A673 (cell line): ENCODE data around the gene PCID2. TPM values are rescaled to one million over a fixed set of nuclear protein-coding genes. Genes with fewer than 3 reads are reported as not detected.

ENCODE experiments used
- BruUV-seq: library from RNA; stranded (reverse); fragments of 400-500 nt; replicated peaks from 2 replicates; lab custom pipeline; 2021; lab: Mats Ljungman, UMichigan
- CTCF ChIA-PET: fragments of 300-600 bp; sonication (Branson Sonifier 250); formaldehyde crosslinking; loops from one replicate; lab custom pipeline; 2022; ENCODE audit warnings: antibody characterized with exemption; lab: Charles Lee
- POLR2A ChIA-PET: fragments of 300-600 bp; sonication (Branson Sonifier 250); formaldehyde crosslinking; loops from one replicate; lab custom pipeline; 2022; ENCODE audit warnings: antibody characterized with exemption; ENCODE audit not compliant: low non-redundant PET; lab: Charles Lee
- DNase-seq: peaks from one replicate; pipeline ENCODE4 v3.0.0-alpha.2; 2015; ENCODE audit warnings: low spot score
- H3K27ac ChIP-seq: fragments of 200-600 bp; sonication (generic); 2 replicates; pipeline ENCODE4 v1.5.1; 2016; ENCODE audit warnings: mixed run types, low read depth, mild to moderate bottlenecking, mixed read lengths, antibody characterized with exemption, low read length; ENCODE audit not compliant: poor library complexity, severe bottlenecking
- H3K27me3 ChIP-seq: fragments of 200-600 bp; sonication (generic); replicated peaks from 2 replicates; pipeline ENCODE4 v1.6.1; 2017; ENCODE audit warnings: mixed run types, low read depth, mild to moderate bottlenecking, mixed read lengths, antibody characterized with exemption, low read length; ENCODE audit not compliant: insufficient read depth, poor library complexity
- H3K36me3 ChIP-seq: fragments of 200-600 bp; sonication (generic); 2 replicates; pipeline ENCODE4 v1.6.1; 2016; ENCODE audit warnings: mixed run types, mild to moderate bottlenecking, mixed read lengths, antibody characterized with exemption, low read length; ENCODE audit not compliant: insufficient read depth, poor library complexity, severe bottlenecking
- H3K4me1 ChIP-seq: fragments of 200-600 bp; sonication (generic); 2 replicates; pipeline ENCODE4 v1.6.1; 2017; ENCODE audit warnings: mixed run types, mild to moderate bottlenecking, mixed read lengths, antibody characterized with exemption, low read length; ENCODE audit not compliant: insufficient read depth, poor library complexity, severe bottlenecking
- H3K4me3 ChIP-seq: fragments of 200-600 bp; sonication (generic); 2 replicates; pipeline ENCODE4 v1.5.1; 2016; ENCODE audit warnings: low read depth, mixed run types, mild to moderate bottlenecking, mixed read lengths, low read length; ENCODE audit not compliant: poor library complexity, severe bottlenecking
- H3K9me3 ChIP-seq: fragments of 200-600 bp; sonication (generic); 2 replicates; pipeline ENCODE4 v1.6.1; 2016; ENCODE audit warnings: mixed run types, low read depth, mild to moderate bottlenecking, mixed read lengths, antibody characterized with exemption, low read length; ENCODE audit not compliant: poor library complexity, severe bottlenecking
- EZH2 ChIP-seq: fragments of 200-600 bp; sonication (generic); IDR thresholded peaks from 2 replicates; pipeline ENCODE4 v1.6.1; 2017; ENCODE audit warnings: borderline replicate concordance, low read depth, mild to moderate bottlenecking, mixed read lengths, antibody characterized with exemption, low read length; ENCODE audit not compliant: poor library complexity, severe bottlenecking
- intact Hi-C: fragments of 100-400 bp; cut with micrococcal nuclease; formaldehyde crosslinking; loops from one replicate; pipeline ENCODE4 v1.10.0; 2022; ENCODE audit not compliant: unreplicated experiment
- total RNA-seq: library from RNA; stranded (reverse); gene quantifications from 2 replicates; pipeline ENCODE4 v1.2.3, GENCODE V29; 2021
- TF ChIP-seq, protein P1 (sequence below): fragments of 300-800, 200-600 bp; sonication (generic); conservative IDR thresholded peaks from 2 replicates; pipeline ENCODE4 v1.5.1; 2017; ENCODE audit warnings: low read depth, mild to moderate bottlenecking, antibody characterized with exemption, low read length, moderate library complexity, mixed read lengths

The PCID2 gene
- total RNA-seq, 1 experiment from 2014 or later: 67.5 TPM

GRCh38 chr13:113207890-113208420, 514 bp downstream of the PCID2 start:
- peaks cover 10% of the 10 kb centered on the region for H3K36me3 ChIP-seq
- intact Hi-C loops: no loop called here
- no TSS peak for BruUV-seq

DNA sequence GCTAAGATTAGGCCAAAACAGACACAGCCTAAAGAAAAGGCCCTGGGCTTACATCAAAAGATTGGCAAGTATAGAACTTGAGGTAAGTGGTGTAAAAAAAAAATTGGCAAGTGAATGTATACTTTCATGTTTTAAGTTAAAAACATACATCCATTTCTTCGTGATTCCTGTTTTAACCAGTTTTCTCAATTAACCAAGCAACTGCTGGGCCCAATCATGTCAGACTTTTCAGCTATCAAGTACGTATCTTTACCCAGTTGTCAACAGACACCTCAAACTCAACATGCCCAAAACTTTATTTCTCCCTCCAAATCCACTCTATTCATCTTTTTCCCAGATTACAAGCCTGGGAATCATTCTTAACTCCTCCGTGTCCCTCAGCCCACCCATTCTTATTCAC, 1.0 kb downstream of the PCID2 start:
- Histone ChIP-seq H3K4me3 (peak overlapping the region; percentile 94), H3K27ac (peak overlapping the region; percentile 97), H3K27me3 (no peaks in the 10 kb centered on the region), H3K4me1 (peaks cover 20% of the 10 kb centered on the region), H3K36me3 (peaks cover 10% of the 10 kb centered on the region), H3K9me3 (no peaks in the 10 kb centered on the region)
- TF ChIP-seq, protein P1, sequence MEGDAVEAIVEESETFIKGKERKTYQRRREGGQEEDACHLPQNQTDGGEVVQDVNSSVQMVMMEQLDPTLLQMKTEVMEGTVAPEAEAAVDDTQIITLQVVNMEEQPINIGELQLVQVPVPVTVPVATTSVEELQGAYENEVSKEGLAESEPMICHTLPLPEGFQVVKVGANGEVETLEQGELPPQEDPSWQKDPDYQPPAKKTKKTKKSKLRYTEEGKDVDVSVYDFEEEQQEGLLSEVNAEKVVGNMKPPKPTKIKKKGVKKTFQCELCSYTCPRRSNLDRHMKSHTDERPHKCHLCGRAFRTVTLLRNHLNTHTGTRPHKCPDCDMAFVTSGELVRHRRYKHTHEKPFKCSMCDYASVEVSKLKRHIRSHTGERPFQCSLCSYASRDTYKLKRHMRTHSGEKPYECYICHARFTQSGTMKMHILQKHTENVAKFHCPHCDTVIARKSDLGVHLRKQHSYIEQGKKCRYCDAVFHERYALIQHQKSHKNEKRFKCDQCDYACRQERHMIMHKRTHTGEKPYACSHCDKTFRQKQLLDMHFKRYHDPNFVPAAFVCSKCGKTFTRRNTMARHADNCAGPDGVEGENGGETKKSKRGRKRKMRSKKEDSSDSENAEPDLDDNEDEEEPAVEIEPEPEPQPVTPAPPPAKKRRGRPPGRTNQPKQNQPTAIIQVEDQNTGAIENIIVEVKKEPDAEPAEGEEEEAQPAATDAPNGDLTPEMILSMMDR: no peak
- TF ChIP-seq EZH2: no peak
- ChIA-PET POLR2A (no interaction called here), CTCF (no interaction called here)
- intact Hi-C loops: no loop called here
- no TSS peak for BruUV-seq
- DNase-seq: no peak

More at GRCh38 chr13:113207890-113208420, 514 bp downstream of the PCID2 start:
- TF ChIP-seq EZH2: no peak
- TF ChIP-seq, protein P1: no peak
- DNase-seq: peak; percentile 33
- no peaks in the 10 kb centered on the region for H3K9me3 ChIP-seq
- H3K27me3 ChIP-seq: no peaks in the 10 kb centered on the region
- H3K4me1 ChIP-seq: peaks cover 20% of the 10 kb centered on the region
- POLR2A ChIA-PET: no interaction called here
- peak overlapping the region; percentile 94 for H3K4me3 ChIP-seq
- peak overlapping the region; percentile 97 for H3K27ac ChIP-seq
- CTCF ChIA-PET: no interaction called here

GRCh38 chr13:113205428-113205931, 3.0 kb downstream of the PCID2 start:
- no TSS peak for BruUV-seq
- DNase-seq: no peak
- H3K36me3 ChIP-seq: peaks cover under 1% of the 10 kb centered on the region
- H3K27ac ChIP-seq: peak overlapping the region; percentile 19
- no peaks in the 10 kb centered on the region for H3K27me3 ChIP-seq
- no peak overlapping the region for H3K4me3 ChIP-seq
- ChIA-PET POLR2A (no interaction called here), CTCF (no interaction called here)
- no peaks in the 10 kb centered on the region for H3K9me3 ChIP-seq
- no peak for TF ChIP-seq EZH2
- TF ChIP-seq, protein P1: no peak
- H3K4me1 ChIP-seq: peaks cover 13% of the 10 kb centered on the region
- intact Hi-C loops: no loop called here
